GM19452 (cell line): ENCODE measurements around the gene PCBP2.
"Not testable (repeated sequence)": the region's sequence is repeated elsewhere in the genome, so short reads cannot be mapped to it uniquely, and the experiment has no call there.

Experiments
- ATAC-seq: cut with Tn5 transposase; IDR thresholded peaks from one replicate; pipeline ENCODE4 v1.9.1; 2021; ENCODE audit not compliant: unreplicated experiment

Gene PCBP2

GRCh38 chr12:53451661-53452158 is at the start of gene PCBP2:
Gene PCBP2 (plus strand): TSS chr12:53452102. CDS start chr12:53454801, 2,699 bp downstream.
- peak; percentile 95 for ATAC-seq

- ATAC-seq = not testable (repeated sequence)
These were observed 49.6 kb upstream of the PCBP2 start for GRCh38 chr12:53402351-53402750.

- no peak for ATAC-seq
These were observed 49.0 kb upstream of the PCBP2 start for GRCh38 chr12:53402871-53403270.

- ATAC-seq = no peak
These were observed 41.0 kb upstream of the PCBP2 start for GRCh38 chr12:53410951-53411350.

- ATAC-seq = no peak
These were observed 38.3 kb upstream of the PCBP2 start for GRCh38 chr12:53413485-53414204.

- ATAC-seq = no peak
These were observed 37.0 kb upstream of the PCBP2 start for GRCh38 chr12:53414756-53415417.

GRCh38 chr12:53415752-53416389 is 36.0 kb upstream of the PCBP2 start:
- not testable (repeated sequence) for ATAC-seq

- not testable (repeated sequence) for ATAC-seq
These were observed 34.5 kb upstream of the PCBP2 start for GRCh38 chr12:53417291-53417816.

GRCh38 chr12:53418221-53418620 is 33.7 kb upstream of the PCBP2 start:
- ATAC-seq = no peak

GRCh38 chr12:53419756-53420155 is 32.1 kb upstream of the PCBP2 start:
- no peak for ATAC-seq

- ATAC-seq = not testable (repeated sequence)
These were observed 29.7 kb upstream of the PCBP2 start for GRCh38 chr12:53422247-53422646.

- no peak for ATAC-seq
These were observed 28.3 kb upstream of the PCBP2 start, which contains the start of gene AMHR2 for GRCh38 chr12:53423597-53423996. Gene AMHR2 (plus strand): TSS chr12:53423855. CDS start chr12:53423935, 80 bp downstream.

- no peak for ATAC-seq
These were observed 27.0 kb upstream of the PCBP2 start for GRCh38 chr12:53424626-53425514.

GRCh38 chr12:53425515-53426150 is 26.3 kb upstream of the PCBP2 start:
- no peak for ATAC-seq

GRCh38 chr12:53427905-53428594 is 23.9 kb upstream of the PCBP2 start:
- no peak for ATAC-seq

GRCh38 chr12:53428741-53429140 is 23.2 kb upstream of the PCBP2 start:
- no peak for ATAC-seq

- ATAC-seq = no peak
These were observed 21.8 kb upstream of the PCBP2 start for GRCh38 chr12:53430116-53430515.

- ATAC-seq = no peak
These were observed 20.7 kb upstream of the PCBP2 start for GRCh38 chr12:53431187-53431586.

GRCh38 chr12:53435326-53435725 is 16.6 kb upstream of the PCBP2 start:
- ATAC-seq = not testable (repeated sequence)
